Liver (tissue), 9 donors: Measurements from ENCODE around the gene PLP2. TPM values are rescaled to one million over a fixed set of nuclear protein-coding genes. Genes with fewer than 3 reads are reported as not detected.

Experiments
- DNase-seq: peaks from one replicate; pipeline ENCODE4 v3.0.0-alpha.2; 2017; ENCODE audit warnings: low spot score
- H3K27ac ChIP-seq, 2 donors: one replicate each; pipeline ENCODE4 v1.7.0; 2013; ENCODE audit warnings: inconsistent platforms in 2 of 2, low read length in 2 of 2, control low read depth in 1 of 2, low read depth in 1 of 2, mild to moderate bottlenecking in 1 of 2
- H3K27me3 ChIP-seq, 4 donors: one replicate each; pipeline versions ENCODE4 v1.6.1 to v1.7.0; 2013; ENCODE audit warnings: low read length in 3 of 4, inconsistent platforms in 1 of 4, mild to moderate bottlenecking in 1 of 4, moderate library complexity in 1 of 4; ENCODE audit not compliant: control insufficient read depth in 4 of 4, insufficient read depth in 4 of 4
- H3K36me3 ChIP-seq, 4 donors: one replicate each; pipeline versions ENCODE4 v1.6.1 to v1.7.0; 2013; ENCODE audit warnings: low read length in 3 of 4, mild to moderate bottlenecking in 3 of 4, low read depth in 1 of 4, moderate library complexity in 1 of 4; ENCODE audit not compliant: control insufficient read depth in 4 of 4, insufficient read depth in 3 of 4
- H3K4me1 ChIP-seq, 4 donors: one replicate each; pipeline versions ENCODE4 v1.6.1 to v1.7.0; 2013; ENCODE audit warnings: low read length in 3 of 4, mild to moderate bottlenecking in 3 of 4, moderate library complexity in 1 of 4; ENCODE audit not compliant: control insufficient read depth in 4 of 4, insufficient read depth in 4 of 4
- H3K4me3 ChIP-seq, 3 donors: one replicate each; pipeline versions ENCODE4 v1.6.1 to v1.7.0; 2013; ENCODE audit warnings: low read length in 3 of 3, control low read depth in 1 of 3, low read depth in 1 of 3, mild to moderate bottlenecking in 1 of 3
- H3K9ac ChIP-seq, 2 donors: one replicate each; pipeline ENCODE4 v1.7.0; 2013; ENCODE audit warnings: low read length in 2 of 2, mild to moderate bottlenecking in 2 of 2, moderate library complexity in 2 of 2, control low read depth in 1 of 2, low read depth in 1 of 2
- H3K9me3 ChIP-seq, 4 donors: one replicate each; pipeline versions ENCODE4 v1.6.1 to v1.7.0; 2013; ENCODE audit warnings: low read length in 3 of 4; ENCODE audit not compliant: control insufficient read depth in 4 of 4
- FOXA1 ChIP-seq: IDR thresholded peaks from 2 replicates; pipeline ENCODE4 v1.6.1; 2016; ENCODE audit warnings: antibody characterized with exemption
- GABPA ChIP-seq, 2 donors: IDR thresholded peaks in 1 of 2; conservative IDR thresholded peaks in 1 of 2; 2 replicates each; pipeline ENCODE4 v1.6.1; 2016; ENCODE audit warnings: antibody characterized with exemption in 2 of 2, mild to moderate bottlenecking in 1 of 2, moderate library complexity in 1 of 2
- HNF4A ChIP-seq, 2 donors: conservative IDR thresholded peaks; 2 replicates each; pipeline ENCODE4 v1.6.1; 2016; ENCODE audit warnings: antibody characterized with exemption in 2 of 2, mild to moderate bottlenecking in 2 of 2
- NR2F2 ChIP-seq: IDR thresholded peaks from 2 replicates; pipeline ENCODE4 v1.6.1; 2016; ENCODE audit warnings: antibody characterized with exemption
- RAD21 ChIP-seq, 2 donors: IDR thresholded peaks; 2 replicates each; pipeline ENCODE4 v1.6.1; 2016; ENCODE audit warnings: antibody characterized with exemption in 2 of 2, mild to moderate bottlenecking in 2 of 2
- RXRA ChIP-seq, 2 donors: IDR thresholded peaks; 2 replicates each; pipeline ENCODE4 v1.6.1; 2017 to 2018; ENCODE audit warnings: antibody characterized with exemption in 2 of 2, mild to moderate bottlenecking in 1 of 2
- WGBS: extraction: QIAGEN DNeasy Blood & Tissue Kit; methylation state at CpG from one replicate; pipeline ENCODE4 v1.1.7; 2013; 5-methylcytosine and 5-hydroxymethylcytosine counted together
- polyA plus RNA-seq, 2 donors: library from polyadenylated mRNA; stranded (reverse) in 1 of 2; unstranded in 1 of 2; fragments of 200-250 nt in 1 of 2; fragments of >200 nt in 1 of 2; fragmentation: Nextera tagmentation in 1 of 2; extraction: Ambion mirVana in 1 of 2; gene quantifications; one replicate each; pipeline versions ENCODE4 v1.2.1 to v1.2.3, GENCODE V29; 2013 to 2015
- total RNA-seq, 2 donors: library from RNA; depleted of rRNA; stranded (reverse); fragments of >200 nt; gene quantifications; one replicate each; pipeline ENCODE4 v1.2.3, GENCODE V29; 2014
- TF ChIP-seq, protein P1 (sequence below): IDR thresholded peaks from 2 replicates; pipeline ENCODE4 v1.6.1; 2016; ENCODE audit warnings: antibody characterized with exemption
- TF ChIP-seq, protein P2 (sequence below): IDR thresholded peaks from 2 replicates; pipeline ENCODE4 v1.6.1; 2016; ENCODE audit warnings: antibody characterized with exemption
- TF ChIP-seq, protein P3 (sequence below): fragments of 150-350 bp; IDR thresholded peaks from 2 replicates; pipeline ENCODE4 v1.5.1; 2017; ENCODE audit warnings: improper control_type of control experiment, low read depth, low read length; ENCODE audit not compliant: missing input control
- TF ChIP-seq, protein P4 (sequence below): IDR thresholded peaks from 2 replicates; pipeline ENCODE4 v1.6.1; 2016; ENCODE audit warnings: antibody characterized with exemption, mild to moderate bottlenecking
- TF ChIP-seq, protein P5 (sequence below): IDR thresholded peaks from 2 replicates; pipeline ENCODE4 v1.6.1; 2016; ENCODE audit warnings: antibody characterized with exemption
- donor health status: healthy.
- donor health status: healthy.
- donor health status: healthy.
- donor health status: healthy.
- donor health status: healthy.

The PLP2 gene
- total and polyA plus RNA-seq, 4 donors: 2.4 to 24.5 (median 14.7) TPM

GRCh38 chrX:49192722-49193328, 21.1 kb downstream of the PLP2 start:
- Histone ChIP-seq H3K9ac (no peak overlapping the region), H3K36me3 (no peaks in the 10 kb centered on the region), H3K4me3 (no peak overlapping the region), H3K4me1 (peaks cover 0 to 8% (median 2%) of the 10 kb centered on the region in 4 donors), H3K27ac (no peak overlapping the region), H3K9me3 (no peaks in the 10 kb centered on the region), H3K27me3 (no peaks in the 10 kb centered on the region)
- no peak for DNase-seq
- 70% methylated on average over 10 of the region's 10 CpGs for WGBS
- TF ChIP-seq FOXA1 (no peak), RAD21 (IDR thresholded peaks at IDR 0.05) (peak; percentile 35 to 61)
- TF ChIP-seq, protein P1, sequence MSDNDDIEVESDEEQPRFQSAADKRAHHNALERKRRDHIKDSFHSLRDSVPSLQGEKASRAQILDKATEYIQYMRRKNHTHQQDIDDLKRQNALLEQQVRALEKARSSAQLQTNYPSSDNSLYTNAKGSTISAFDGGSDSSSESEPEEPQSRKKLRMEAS: no peak
- TF ChIP-seq, protein P2, sequence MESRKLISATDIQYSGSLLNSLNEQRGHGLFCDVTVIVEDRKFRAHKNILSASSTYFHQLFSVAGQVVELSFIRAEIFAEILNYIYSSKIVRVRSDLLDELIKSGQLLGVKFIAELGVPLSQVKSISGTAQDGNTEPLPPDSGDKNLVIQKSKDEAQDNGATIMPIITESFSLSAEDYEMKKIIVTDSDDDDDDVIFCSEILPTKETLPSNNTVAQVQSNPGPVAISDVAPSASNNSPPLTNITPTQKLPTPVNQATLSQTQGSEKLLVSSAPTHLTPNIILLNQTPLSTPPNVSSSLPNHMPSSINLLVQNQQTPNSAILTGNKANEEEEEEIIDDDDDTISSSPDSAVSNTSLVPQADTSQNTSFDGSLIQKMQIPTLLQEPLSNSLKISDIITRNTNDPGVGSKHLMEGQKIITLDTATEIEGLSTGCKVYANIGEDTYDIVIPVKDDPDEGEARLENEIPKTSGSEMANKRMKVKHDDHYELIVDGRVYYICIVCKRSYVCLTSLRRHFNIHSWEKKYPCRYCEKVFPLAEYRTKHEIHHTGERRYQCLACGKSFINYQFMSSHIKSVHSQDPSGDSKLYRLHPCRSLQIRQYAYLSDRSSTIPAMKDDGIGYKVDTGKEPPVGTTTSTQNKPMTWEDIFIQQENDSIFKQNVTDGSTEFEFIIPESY: no peak
- TF ChIP-seq, protein P3, sequence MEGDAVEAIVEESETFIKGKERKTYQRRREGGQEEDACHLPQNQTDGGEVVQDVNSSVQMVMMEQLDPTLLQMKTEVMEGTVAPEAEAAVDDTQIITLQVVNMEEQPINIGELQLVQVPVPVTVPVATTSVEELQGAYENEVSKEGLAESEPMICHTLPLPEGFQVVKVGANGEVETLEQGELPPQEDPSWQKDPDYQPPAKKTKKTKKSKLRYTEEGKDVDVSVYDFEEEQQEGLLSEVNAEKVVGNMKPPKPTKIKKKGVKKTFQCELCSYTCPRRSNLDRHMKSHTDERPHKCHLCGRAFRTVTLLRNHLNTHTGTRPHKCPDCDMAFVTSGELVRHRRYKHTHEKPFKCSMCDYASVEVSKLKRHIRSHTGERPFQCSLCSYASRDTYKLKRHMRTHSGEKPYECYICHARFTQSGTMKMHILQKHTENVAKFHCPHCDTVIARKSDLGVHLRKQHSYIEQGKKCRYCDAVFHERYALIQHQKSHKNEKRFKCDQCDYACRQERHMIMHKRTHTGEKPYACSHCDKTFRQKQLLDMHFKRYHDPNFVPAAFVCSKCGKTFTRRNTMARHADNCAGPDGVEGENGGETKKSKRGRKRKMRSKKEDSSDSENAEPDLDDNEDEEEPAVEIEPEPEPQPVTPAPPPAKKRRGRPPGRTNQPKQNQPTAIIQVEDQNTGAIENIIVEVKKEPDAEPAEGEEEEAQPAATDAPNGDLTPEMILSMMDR: peak; percentile 45

GRCh38 chrX:49193542-49193964, 21.9 kb downstream of the PLP2 start:
- Histone ChIP-seq H3K9me3 (no peaks in the 10 kb centered on the region), H3K27ac (no peak overlapping the region), H3K36me3 (no peaks in the 10 kb centered on the region), H3K9ac (no peak overlapping the region), H3K4me3 (no peak overlapping the region), H3K27me3 (no peaks in the 10 kb centered on the region), H3K4me1 (peaks cover 0 to 8% (median 2%) of the 10 kb centered on the region in 4 donors)
- WGBS: 77% methylated on average over 2 of the region's 2 CpGs
- DNase-seq: no peak
- TF ChIP-seq RAD21 (IDR thresholded peaks at IDR 0.05): no peak
- TF ChIP-seq NR2F2: no peak
- TF ChIP-seq FOXA1: no peak
- TF ChIP-seq, protein P3: no peak
- TF ChIP-seq, protein P4, sequence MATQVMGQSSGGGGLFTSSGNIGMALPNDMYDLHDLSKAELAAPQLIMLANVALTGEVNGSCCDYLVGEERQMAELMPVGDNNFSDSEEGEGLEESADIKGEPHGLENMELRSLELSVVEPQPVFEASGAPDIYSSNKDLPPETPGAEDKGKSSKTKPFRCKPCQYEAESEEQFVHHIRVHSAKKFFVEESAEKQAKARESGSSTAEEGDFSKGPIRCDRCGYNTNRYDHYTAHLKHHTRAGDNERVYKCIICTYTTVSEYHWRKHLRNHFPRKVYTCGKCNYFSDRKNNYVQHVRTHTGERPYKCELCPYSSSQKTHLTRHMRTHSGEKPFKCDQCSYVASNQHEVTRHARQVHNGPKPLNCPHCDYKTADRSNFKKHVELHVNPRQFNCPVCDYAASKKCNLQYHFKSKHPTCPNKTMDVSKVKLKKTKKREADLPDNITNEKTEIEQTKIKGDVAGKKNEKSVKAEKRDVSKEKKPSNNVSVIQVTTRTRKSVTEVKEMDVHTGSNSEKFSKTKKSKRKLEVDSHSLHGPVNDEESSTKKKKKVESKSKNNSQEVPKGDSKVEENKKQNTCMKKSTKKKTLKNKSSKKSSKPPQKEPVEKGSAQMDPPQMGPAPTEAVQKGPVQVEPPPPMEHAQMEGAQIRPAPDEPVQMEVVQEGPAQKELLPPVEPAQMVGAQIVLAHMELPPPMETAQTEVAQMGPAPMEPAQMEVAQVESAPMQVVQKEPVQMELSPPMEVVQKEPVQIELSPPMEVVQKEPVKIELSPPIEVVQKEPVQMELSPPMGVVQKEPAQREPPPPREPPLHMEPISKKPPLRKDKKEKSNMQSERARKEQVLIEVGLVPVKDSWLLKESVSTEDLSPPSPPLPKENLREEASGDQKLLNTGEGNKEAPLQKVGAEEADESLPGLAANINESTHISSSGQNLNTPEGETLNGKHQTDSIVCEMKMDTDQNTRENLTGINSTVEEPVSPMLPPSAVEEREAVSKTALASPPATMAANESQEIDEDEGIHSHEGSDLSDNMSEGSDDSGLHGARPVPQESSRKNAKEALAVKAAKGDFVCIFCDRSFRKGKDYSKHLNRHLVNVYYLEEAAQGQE: no peak
- TF ChIP-seq, protein P2: no peak
- TF ChIP-seq RXRA (IDR thresholded peaks at IDR 0.05): no peak
- TF ChIP-seq, protein P5, sequence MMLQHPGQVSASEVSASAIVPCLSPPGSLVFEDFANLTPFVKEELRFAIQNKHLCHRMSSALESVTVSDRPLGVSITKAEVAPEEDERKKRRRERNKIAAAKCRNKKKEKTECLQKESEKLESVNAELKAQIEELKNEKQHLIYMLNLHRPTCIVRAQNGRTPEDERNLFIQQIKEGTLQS: no peak
- TF ChIP-seq HNF4A (conservative IDR thresholded peaks at IDR 0.05): no peak
- no peak for TF ChIP-seq GABPA (IDR thresholded peaks at IDR 0.05 in 1 of 2, conservative IDR thresholded peaks at IDR 0.05 in 1 of 2)
